Measurements from ENCODE around the gene NCKAP5L.
"Not testable (repeated sequence)": the region's sequence is repeated elsewhere in the genome, so short reads cannot be mapped to it uniquely, and the experiment has no call there.

Gene NCKAP5L

GRCh38 chr12:49865109-49865781 is 37.0 kb upstream of the NCKAP5L start:
- DNase-seq: no peak

DNA sequence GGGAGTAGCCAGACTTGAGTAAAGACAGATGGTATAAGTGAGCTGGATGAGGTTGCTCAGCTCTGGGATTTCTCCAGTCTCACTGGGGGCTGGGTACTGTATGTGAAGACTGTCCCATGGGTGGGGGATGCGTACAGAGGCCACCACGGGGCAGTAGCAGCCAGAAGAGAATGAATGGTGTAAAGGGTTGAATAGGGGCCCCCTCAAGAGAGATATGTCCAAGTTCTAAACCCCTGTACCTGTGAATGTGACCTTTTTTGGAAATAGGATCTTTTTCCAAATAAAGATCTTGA is 36.5 kb upstream of the NCKAP5L start:
- no peak for DNase-seq

GRCh38 chr12:49863946-49864797 is 36.0 kb upstream of the NCKAP5L start:
- no peak for DNase-seq

GRCh38 chr12:49860921-49861320 is 32.7 kb upstream of the NCKAP5L start:
- not testable (repeated sequence) for DNase-seq

- DNase-seq: not testable (repeated sequence)
Observed at GRCh38 chr12:49855890-49856289, 27.7 kb upstream of the NCKAP5L start.

DNA sequence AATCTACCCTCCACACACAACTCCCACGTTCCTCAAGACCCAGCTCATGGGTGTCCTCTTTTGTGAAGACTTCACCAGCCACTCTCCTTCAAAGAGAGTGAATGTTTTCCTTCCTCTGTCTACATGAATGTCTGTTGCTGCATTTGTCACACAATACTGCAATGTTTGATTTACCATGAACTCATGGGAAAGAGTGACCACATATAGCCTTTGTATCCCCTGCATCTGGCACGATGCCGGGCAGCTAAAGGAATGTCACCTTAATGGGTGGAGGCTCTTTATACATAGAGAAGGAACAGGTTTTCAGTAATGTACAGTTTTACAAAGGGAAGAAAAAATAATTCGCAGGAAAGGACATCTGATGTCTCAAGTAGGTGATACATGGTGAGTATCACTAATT is 26.8 kb upstream of the NCKAP5L start:
- DNase-seq: no peak

DNA sequence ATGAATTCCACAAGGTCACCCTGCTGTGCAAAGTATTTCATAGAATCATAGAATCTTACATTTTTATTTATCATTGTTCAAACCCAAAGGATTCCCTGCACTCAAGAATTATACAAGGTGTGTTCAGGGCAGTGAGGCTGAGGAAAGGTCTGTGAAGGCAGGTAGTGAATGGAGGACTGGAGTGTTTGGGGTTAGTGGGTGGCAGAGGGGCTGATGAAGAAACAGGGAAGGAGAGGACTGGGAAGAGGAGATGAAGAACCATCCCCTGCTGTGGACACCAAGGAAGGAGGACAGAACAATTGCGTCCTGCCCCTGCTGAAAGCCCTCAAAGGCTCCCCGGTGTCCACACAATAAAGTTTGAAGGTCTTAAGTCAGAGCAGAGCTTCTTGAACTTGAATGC is 25.5 kb upstream of the NCKAP5L start:
- DNase-seq: no peak

GRCh38 chr12:49847161-49847560 is 18.9 kb upstream of the NCKAP5L start:
- no peak for DNase-seq

GRCh38 chr12:49846032-49846431 is 17.8 kb upstream of the NCKAP5L start:
- DNase-seq: no peak

GRCh38 chr12:49843876-49844437 is 15.7 kb upstream of the NCKAP5L start:
- no peak for DNase-seq

- DNase-seq: no peak
Observed at GRCh38 chr12:49843411-49843810, 15.2 kb upstream of the NCKAP5L start.

DNA sequence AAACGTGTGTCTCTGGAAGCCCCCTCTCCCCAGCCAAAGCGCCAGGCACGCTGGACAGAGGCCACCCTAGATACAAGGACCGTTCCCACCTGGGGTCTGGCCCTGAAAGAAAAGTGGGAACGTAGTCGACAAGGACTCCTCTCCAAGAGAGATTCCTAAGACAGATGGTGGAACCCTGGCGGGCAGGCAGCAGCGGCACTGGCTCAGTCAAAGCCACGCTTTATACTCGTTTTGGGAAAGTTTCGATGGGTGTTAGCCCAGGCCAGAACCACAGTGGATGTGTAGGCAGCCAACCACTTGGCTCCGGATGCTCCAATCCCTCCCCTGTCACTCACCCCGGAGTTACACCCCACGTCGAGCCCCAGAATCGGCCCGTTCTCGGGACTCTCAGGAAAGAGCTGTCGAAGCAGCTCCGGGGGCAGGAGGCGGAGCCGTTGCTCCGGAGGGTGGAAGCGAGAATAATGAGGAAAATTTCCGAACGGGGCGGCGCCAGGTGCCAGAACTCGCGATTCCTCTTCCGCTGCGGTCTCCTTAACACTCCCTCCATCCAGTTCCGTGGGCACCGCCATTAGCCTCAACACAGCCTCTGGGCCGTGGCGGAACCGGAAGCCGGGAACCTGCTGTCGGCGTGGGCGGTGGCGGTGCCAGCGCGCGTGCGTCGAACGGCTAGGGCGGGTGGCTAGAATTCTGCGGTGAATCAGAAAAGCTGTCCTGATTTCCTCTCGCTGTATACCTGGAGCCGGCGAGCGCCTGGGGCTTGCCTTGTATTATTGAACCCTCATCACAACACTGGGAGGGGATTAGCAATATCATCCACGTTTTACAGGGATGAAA is 14.5 kb upstream of the NCKAP5L start, which contains the start of gene BCDIN3D:
Gene BCDIN3D (minus strand): TSS at position 588 of the 834 bp plus-strand sequence. CDS start 19 bp downstream, at position 569.
- DNase-seq: peak; percentile 95

- peak; percentile 35 for DNase-seq
Observed at GRCh38 chr12:49838973-49839633, 10.9 kb upstream of the NCKAP5L start.

DNA sequence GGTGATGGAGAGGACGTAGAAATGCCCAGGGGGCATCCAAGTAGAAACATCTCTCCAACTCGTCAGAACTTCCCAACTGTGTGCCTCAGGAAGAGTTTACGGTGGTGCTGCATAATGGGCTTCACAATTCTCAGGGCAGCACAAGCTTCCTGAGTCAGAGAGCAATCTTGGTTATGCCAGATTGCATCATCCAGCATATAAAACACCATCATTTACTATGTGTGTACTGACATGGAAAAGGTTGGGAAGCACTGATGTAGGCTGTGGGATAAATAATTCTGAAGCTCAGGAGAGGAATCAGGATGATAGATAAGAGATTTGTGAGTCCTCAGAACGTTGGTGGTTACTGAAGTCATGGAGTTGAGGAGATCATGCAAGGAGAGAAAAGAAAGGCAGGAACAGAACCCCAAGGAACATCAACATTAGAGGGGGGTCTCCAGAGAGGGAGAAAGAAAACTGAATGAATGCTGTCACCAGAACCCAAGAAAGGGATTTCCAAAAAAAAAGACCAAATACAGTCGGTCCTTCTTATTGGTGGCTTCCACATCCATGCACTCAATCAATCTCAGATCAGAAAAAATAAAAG is 4.7 kb upstream of the NCKAP5L start:
- DNase-seq: no peak

- DNase-seq: no peak
Observed at GRCh38 chr12:49831717-49832116, 3.5 kb upstream of the NCKAP5L start.

DNA sequence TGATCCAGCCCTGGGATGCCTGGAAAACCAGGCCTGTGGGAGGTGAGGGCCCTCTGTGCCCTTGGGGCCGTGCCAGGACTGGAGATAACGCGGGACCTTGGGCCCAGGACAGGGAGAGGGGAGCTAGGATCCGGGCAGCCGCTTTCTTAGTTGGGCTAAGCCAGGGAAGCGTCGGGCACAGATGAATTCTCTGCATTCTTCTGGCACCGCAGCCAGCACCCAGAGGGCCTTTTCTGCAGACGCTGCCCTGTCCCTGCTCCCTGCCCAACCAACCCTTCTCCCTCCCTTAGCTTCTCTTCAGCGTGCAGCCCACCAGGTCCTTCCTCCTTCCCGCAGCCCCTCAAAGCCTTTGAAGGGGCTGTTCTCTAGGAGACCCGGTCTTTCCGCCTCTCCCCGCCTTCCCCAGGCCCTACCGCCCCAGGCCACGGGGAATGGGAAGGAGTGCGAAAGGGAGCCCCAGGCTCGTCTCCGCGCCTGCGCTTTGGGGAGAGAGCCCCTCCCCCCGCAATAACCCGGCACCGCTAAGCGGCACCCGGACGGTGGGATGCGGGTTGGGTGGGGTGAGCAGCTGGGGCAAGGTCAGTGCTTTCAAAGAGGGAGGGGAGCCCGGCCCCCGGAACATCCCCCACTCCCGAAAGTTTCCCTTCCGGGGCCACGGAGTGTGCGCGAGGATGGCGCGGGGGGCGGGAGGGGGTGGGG is 663 bp downstream of the NCKAP5L start:
- DNase-seq: peak; percentile 50

- DNase-seq: no peak
Observed at GRCh38 chr12:49827051-49827400, 1.2 kb downstream of the NCKAP5L start.

DNA sequence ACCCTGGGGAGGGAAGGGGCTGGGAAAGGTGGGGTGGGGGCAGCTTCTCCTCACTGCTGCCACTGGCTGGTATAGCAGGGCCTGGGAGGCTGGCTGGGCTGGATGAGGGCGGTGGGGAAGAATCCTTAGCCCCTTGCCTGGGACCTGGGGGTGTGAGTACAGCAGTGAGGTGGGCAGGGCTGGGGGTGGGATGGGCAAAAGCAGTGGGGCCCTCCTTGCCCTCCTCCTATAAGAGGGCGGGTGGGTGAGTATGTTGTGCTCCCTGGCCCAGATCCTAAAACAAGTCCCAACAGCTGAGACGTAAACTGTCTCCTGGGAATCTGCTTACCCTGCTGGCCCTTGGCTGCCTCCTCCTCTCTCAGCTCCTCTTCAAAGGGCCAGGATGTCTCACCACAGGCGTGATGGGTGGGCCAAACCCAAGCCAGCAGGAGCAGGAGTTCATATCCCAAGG is 2.2 kb downstream of the NCKAP5L start:
- DNase-seq: no peak

- DNase-seq: no peak
Observed at GRCh38 chr12:49825360-49825970, 2.7 kb downstream of the NCKAP5L start.

DNA sequence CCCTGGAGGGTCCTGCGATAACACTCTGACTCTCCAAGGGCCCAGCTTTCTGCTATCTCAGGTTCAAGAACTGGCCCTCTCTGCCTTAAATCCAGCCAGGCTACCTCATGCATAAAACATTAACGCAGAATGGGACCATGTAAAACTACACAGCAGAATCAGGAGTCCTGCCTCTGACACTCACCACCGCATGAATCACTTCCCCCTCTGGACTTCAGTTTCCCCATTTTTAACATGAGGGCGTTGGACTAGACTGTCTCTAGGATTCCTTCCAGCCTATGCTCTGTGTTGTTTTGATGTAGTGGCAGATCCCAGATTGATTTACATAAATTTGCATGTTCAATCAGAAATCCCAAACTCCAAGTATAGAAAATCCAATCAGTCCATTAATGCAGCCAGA is 3.3 kb downstream of the NCKAP5L start:
- DNase-seq: no peak

DNA sequence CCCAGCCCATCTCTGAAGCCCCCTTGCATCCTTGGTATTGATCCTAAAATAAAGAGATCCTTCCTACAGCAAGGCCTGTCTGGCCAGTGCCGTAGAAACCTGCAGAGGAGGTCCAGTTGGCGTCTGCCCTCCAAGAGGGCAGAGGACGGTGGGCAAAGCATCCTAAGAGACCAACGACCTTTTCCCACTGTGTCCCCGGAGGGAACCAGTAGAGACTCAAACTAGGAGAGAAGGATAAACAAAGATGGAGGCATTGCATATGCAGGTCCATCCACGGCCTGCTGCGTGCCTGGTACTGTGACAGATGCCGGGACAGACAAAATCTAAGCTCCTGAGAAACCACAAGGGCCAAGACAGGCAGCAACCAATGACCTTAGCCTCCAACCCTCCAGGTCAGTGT is 3.8 kb downstream of the NCKAP5L start:
- DNase-seq: no peak
